Renal pelvis (tissue), 3 donors: ENCODE results near the gene SYNCRIP. TPM values are rescaled to one million over a fixed set of nuclear protein-coding genes. Genes with fewer than 3 reads are reported as not detected.

Experiments
- polyA plus RNA-seq, 3 donors: library from polyadenylated mRNA; unstranded; fragments of 120-200 nt; gene quantifications; one replicate each; pipeline ENCODE4 v1.2.1, GENCODE V29; 2013; ENCODE audit not compliant: insufficient read length in 3 of 3

The SYNCRIP gene
- polyA plus RNA-seq, 3 donors, result 155 to 166 (median 161) TPM

Other genes with a start within 250 kb of the SYNCRIP start
- 1 to 10 TPM; 3.0 to 4.4 (median 4.4) TPM for gene NT5E, start 192.8 kb downstream of the SYNCRIP start, polyA plus RNA-seq
- gene SNX14, start 49.0 kb downstream of the SYNCRIP start, polyA plus RNA-seq, result 100 to 1,000 TPM; 105 to 146 (median 110) TPM